IPS-15b (cell line): ENCODE data around the gene CHRM1.
"Not testable (repeated sequence)": the region's sequence is repeated elsewhere in the genome, so short reads cannot be mapped to it uniquely, and the experiment has no call there.

Experiments
- H3K27me3 ChIP-seq: one replicate; pipeline ENCODE4 v1.6.1; 2013; ENCODE audit warnings: low read length; ENCODE audit not compliant: control insufficient read depth, insufficient read depth
- H3K36me3 ChIP-seq: one replicate; pipeline ENCODE4 v1.6.1; 2013; ENCODE audit warnings: low read length; ENCODE audit not compliant: control insufficient read depth, insufficient read depth
- H3K4me1 ChIP-seq: one replicate; pipeline ENCODE4 v1.6.1; 2013; ENCODE audit warnings: mild to moderate bottlenecking, low read length; ENCODE audit not compliant: control insufficient read depth, insufficient read depth
- H3K4me3 ChIP-seq: one replicate; pipeline ENCODE4 v1.5.1; 2013; ENCODE audit warnings: low read depth, low read length
- H3K9ac ChIP-seq: one replicate; pipeline ENCODE4 v1.6.1; 2013; ENCODE audit warnings: low read depth, mild to moderate bottlenecking, low read length
- H3K9me3 ChIP-seq: one replicate; pipeline ENCODE4 v1.6.1; 2013; ENCODE audit warnings: mild to moderate bottlenecking, low read length; ENCODE audit not compliant: control insufficient read depth, insufficient read depth

Gene CHRM1

GRCh38 chr11:62937528-62937927 lies 16.4 kb upstream of the CHRM1 start:
- not testable (repeated sequence) for H3K9ac ChIP-seq, H3K4me3 ChIP-seq, H3K36me3 ChIP-seq, H3K27me3 ChIP-seq, H3K9me3 ChIP-seq, H3K4me1 ChIP-seq

GRCh38 chr11:62934496-62934785 lies 13.3 kb upstream of the CHRM1 start:
- H3K4me3 ChIP-seq = no peak overlapping the region

GRCh38 chr11:62933750-62934495 lies 12.8 kb upstream of the CHRM1 start:
- no peak overlapping the region for H3K4me3 ChIP-seq
- H3K27me3 ChIP-seq = peaks cover 9% of the 10 kb centered on the region
- H3K9ac ChIP-seq = no peak overlapping the region
- H3K4me1 ChIP-seq = peaks cover 3% of the 10 kb centered on the region
- H3K36me3 ChIP-seq = no peaks in the 10 kb centered on the region
- no peaks in the 10 kb centered on the region for H3K9me3 ChIP-seq

More at GRCh38 chr11:62934496-62934785, 13.3 kb upstream of the CHRM1 start:
- H3K27me3 ChIP-seq = peaks cover 4% of the 10 kb centered on the region
- no peaks in the 10 kb centered on the region for H3K36me3 ChIP-seq
- no peak overlapping the region for H3K9ac ChIP-seq
- H3K9me3 ChIP-seq = no peaks in the 10 kb centered on the region
- H3K4me1 ChIP-seq = peaks cover 3% of the 10 kb centered on the region

GRCh38 chr11:62933285-62933684 lies 12.1 kb upstream of the CHRM1 start:
- Histone ChIP-seq H3K9ac (no peak overlapping the region), H3K27me3 (peaks cover 15% of the 10 kb centered on the region), H3K9me3 (no peaks in the 10 kb centered on the region), H3K4me3 (no peak overlapping the region), H3K4me1 (peaks cover 5% of the 10 kb centered on the region), H3K36me3 (no peaks in the 10 kb centered on the region)

GRCh38 chr11:62931499-62932278 lies 10.5 kb upstream of the CHRM1 start:
- Histone ChIP-seq H3K36me3 (no peaks in the 10 kb centered on the region), H3K27me3 (peaks cover 31% of the 10 kb centered on the region), H3K4me3 (no peak overlapping the region), H3K4me1 (peaks cover 8% of the 10 kb centered on the region), H3K9me3 (no peaks in the 10 kb centered on the region), H3K9ac (no peak overlapping the region)

GRCh38 chr11:62930666-62931065 lies 9.5 kb upstream of the CHRM1 start:
- no peak overlapping the region for H3K9ac ChIP-seq
- peaks cover 41% of the 10 kb centered on the region for H3K27me3 ChIP-seq
- H3K4me3 ChIP-seq = no peak overlapping the region
- H3K4me1 ChIP-seq = peaks cover 8% of the 10 kb centered on the region
- H3K9me3 ChIP-seq = no peaks in the 10 kb centered on the region
- no peaks in the 10 kb centered on the region for H3K36me3 ChIP-seq

- Histone ChIP-seq H3K27me3 (peaks cover 43% of the 10 kb centered on the region), H3K4me3 (no peak overlapping the region), H3K4me1 (peaks cover 8% of the 10 kb centered on the region), H3K9me3 (no peaks in the 10 kb centered on the region), H3K9ac (no peak overlapping the region), H3K36me3 (no peaks in the 10 kb centered on the region)
Measured at GRCh38 chr11:62930157-62930556, 9.0 kb upstream of the CHRM1 start.

GRCh38 chr11:62928011-62928410 lies 6.8 kb upstream of the CHRM1 start:
- Histone ChIP-seq H3K9ac (no peak overlapping the region), H3K36me3 (no peaks in the 10 kb centered on the region), H3K4me3 (no peak overlapping the region), H3K9me3 (no peaks in the 10 kb centered on the region), H3K27me3 (peaks cover 51% of the 10 kb centered on the region), H3K4me1 (peaks cover 8% of the 10 kb centered on the region)

GRCh38 chr11:62926680-62927455 lies 5.7 kb upstream of the CHRM1 start:
- H3K27me3 ChIP-seq = peaks cover 61% of the 10 kb centered on the region
- H3K9ac ChIP-seq = peak overlapping the region; percentile 60
- H3K4me1 ChIP-seq = peaks cover 12% of the 10 kb centered on the region
- peak overlapping the region; percentile 82 for H3K4me3 ChIP-seq
- no peaks in the 10 kb centered on the region for H3K36me3 ChIP-seq
- no peaks in the 10 kb centered on the region for H3K9me3 ChIP-seq

GRCh38 chr11:62925745-62926679 lies 4.8 kb upstream of the CHRM1 start:
- Histone ChIP-seq H3K4me1 (peaks cover 12% of the 10 kb centered on the region), H3K4me3 (peak overlapping the region; percentile 82), H3K9me3 (no peaks in the 10 kb centered on the region), H3K36me3 (no peaks in the 10 kb centered on the region), H3K9ac (peak overlapping the region; percentile 60), H3K27me3 (peaks cover 66% of the 10 kb centered on the region)

- Histone ChIP-seq H3K9ac (no peak overlapping the region), H3K4me1 (peaks cover 12% of the 10 kb centered on the region), H3K36me3 (no peaks in the 10 kb centered on the region), H3K9me3 (no peaks in the 10 kb centered on the region), H3K27me3 (peaks cover 69% of the 10 kb centered on the region), H3K4me3 (peak overlapping the region; percentile 82)
Measured at GRCh38 chr11:62925308-62925707, 4.1 kb upstream of the CHRM1 start.
